NCI-H2227 treated with DMSO at 0.1 percent for 48 hours (cell line): ENCODE data around the gene CMIP.

Experiments
- DNase-seq: peaks from one replicate; lab custom pipeline; 2025; lab: John Stamatoyannopoulos, UW

CMIP gene

DNA sequence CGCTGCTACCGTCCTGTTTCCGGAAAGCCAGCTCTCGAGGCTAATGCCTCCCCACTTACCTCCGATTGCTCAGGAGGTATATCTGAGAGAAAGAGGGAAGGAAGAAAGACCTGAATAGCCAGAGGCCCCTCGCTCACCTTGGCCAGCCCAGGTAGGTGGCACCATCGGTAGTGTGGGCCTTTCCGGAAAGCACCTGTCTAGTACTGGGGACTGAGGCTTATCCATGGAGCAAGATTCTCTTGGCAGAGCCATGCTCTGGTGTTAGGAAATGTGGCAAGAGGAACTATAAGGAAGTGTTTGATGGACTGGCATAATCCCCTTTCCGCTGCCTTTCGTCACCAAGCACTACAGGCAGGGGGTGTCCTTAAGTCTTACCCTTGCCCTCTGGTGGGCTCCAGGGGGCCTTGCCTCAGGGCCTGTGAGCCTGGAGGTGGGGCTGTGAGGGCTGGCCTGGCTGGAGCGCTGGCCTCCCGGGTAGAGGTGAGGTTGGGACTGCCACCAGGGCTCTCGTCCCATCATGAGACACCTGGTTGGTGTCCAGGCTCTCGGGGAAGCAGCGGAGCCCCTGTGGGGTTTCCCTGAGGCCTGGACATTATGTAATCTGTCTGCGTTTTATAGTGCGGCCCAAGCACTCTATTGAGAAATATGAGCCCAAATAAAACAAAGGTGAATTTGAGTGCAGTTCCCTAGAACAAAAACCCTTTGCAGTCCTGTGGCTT, 2.9 kb downstream of the CMIP start:
- no peak for DNase-seq

- no peak for DNase-seq
These were observed 3.8 kb downstream of the CMIP start for GRCh38 chr16:81448154-81449131.

DNA sequence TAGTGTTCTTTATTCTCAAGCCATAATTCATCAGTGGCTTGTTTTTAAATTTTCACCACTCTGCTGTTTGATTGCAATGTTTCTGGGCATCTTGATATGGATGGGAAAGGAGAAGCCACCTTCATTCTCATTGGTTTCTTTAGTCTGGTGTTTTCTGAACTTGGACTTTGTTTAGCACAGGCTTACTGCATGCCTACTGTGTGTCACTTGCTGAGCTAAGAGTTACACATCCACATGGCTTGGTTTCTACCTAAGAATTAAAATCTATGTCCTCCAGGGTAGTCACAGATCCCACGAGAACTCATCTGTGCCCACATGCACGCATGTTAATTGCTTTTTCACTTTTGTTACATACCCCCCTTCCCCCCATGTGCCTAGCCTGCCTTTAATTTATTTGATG, 4.6 kb downstream of the CMIP start:
- DNase-seq: no peak

DNA sequence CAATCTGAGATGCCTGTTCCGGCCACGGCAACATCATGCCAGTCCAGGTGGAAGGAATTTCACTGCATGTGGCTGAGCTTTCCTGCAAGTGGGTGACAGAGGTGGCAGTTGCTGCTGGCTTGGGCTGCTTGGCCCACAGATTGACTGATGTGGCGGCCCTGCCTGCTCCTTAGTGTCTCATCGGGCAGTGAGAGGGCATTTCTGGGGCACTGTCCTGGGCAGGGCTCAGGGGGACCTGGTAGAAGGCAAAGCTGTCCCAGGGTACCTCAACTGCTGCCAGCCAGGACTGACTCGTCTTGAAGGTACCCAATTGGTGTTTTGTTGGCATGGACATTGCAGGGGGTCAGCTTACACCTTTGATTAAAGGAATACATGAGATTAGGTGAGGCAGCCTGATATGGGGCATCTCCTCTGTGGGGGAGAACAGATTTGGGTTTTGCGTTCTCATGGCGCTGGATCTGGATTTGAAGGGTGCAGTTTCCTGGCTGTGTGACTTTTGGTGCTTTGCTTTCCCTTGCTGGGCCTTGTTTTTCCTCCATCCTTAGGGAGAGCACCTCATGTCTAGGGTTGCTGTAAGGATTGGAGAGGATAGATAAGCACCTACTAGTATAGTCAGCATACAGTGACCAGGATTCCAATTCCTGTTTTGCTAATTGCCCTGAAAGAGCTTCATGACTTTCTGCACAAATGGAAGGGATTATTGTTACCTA, 5.4 kb downstream of the CMIP start:
- no peak for DNase-seq

DNA sequence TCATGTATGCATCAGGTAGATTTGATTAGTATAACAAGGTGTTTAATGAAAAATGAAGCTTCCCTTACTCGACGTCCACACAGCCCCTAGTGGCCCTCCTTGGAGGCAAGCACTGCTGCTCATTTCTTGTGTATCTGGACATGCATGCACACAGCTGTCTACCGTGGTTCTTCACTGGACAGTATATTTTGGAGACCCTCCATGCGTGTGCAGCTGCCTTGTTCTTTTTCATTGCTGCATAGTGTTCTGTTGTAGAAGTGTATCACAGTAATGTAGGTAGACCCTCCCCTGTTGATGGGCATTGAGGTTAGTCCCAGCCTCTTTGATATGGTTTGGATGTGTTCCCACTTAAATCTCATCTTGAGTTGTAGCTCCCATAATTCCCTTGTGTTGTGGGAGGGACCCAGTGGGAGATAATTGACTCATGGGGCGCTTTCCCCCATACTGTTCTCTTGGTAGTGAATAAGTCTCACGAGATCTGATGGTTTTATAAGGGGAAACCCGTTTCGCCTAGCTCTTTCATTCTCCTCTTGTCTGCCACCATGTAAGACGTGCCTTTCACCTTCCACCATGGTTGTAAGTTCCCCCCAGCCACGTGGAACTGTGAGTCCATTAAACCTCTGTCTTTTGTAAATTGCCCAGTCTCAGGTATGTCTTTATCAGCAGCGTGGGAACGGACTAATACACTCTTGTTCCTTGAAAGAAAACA, 6.3 kb downstream of the CMIP start:
- no peak for DNase-seq

- DNase-seq: no peak
These were observed 7.4 kb downstream of the CMIP start for GRCh38 chr16:81451753-81452680.

GRCh38 chr16:81453091-81453728, 8.6 kb downstream of the CMIP start:
- no peak for DNase-seq

DNA sequence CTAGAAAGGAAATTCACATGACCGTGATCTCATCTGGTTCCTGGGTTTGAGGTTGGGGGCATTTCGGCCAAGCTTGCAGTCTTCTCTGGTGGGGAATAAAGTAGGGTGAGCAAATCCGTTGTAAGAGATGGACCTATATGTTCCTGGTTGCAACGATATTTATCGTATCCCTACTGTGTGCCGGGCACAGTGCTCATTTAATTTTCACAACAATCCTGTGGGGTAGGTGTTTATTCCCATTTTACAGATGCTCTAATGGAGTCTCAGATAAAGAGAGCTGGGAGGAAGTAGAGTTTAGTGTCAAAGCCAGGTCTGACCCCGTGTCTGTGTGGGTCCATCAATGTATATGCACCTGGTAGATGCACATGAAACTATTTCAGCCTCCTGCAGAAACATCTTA, 9.4 kb downstream of the CMIP start:
- DNase-seq: no peak

GRCh38 chr16:81455006-81455405, 10.4 kb downstream of the CMIP start:
- no peak for DNase-seq

- no peak for DNase-seq
These were observed 11.3 kb downstream of the CMIP start for GRCh38 chr16:81455720-81456494.

DNA sequence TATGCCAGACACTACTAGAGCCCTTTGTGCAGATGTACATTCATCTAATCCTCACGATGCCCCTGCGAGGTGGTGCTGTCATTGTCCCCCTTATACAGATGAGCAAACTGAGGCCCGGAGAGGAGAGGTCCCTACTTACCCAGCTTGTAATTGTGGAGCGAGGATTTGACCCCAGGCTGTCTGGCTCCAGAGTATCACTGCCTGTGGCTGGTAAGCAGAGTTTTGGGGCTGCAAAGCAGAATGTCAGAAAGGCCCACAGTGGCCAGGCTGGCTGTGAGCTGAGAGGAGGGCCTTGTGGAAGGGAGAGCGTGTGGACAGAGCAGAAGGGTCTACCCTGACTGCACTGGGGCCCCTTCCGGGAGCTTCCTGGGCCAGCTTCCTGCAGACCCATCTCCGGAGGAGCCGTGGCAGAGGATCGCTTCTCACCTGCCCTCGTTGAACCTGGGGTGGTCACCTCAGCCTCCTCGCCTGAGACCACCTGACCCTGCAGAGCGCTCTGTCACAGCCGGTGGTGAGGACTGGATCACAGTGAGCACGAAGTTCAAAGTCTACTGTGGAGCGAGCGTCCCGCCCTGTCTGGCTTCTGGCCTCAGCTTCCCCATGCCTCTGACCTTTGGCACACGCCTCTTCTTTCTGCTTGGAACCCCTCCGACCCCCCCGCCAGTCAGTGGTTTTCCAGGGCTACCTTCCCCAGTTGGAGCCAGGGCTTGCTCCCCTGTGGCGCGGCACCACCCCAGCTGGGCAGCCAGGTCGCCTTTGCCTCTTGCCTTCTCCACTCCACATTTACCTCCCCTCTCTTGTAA, 12.1 kb downstream of the CMIP start:
- DNase-seq: no peak

- no peak for DNase-seq
These were observed 12.9 kb downstream of the CMIP start for GRCh38 chr16:81457326-81458133.

DNA sequence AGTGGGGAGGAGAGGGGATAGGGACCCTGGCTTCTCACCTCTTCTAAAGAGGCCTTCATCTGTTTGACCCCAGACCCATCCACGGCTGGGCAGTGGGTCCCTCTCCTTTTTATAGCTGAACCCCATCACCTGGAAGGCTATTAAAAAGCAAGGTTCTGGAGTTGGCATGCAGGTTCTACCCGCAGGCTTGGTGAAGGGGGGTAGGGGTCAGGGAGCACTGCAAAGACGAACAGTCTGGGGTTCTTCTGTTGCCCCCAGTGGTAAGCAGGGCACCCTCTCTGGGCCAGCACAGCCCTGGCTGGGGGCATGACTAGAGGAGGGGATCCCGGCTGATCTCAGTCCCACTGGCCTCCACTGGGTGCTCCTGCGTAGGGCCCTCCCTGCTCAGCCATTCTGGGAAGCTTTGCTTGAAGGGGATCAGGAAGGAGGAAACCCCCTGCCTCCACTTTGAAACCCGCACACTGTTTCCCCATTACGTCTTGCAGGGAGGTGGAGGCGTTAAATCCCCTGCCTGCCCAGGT, 13.6 kb downstream of the CMIP start:
- no peak for DNase-seq

DNA sequence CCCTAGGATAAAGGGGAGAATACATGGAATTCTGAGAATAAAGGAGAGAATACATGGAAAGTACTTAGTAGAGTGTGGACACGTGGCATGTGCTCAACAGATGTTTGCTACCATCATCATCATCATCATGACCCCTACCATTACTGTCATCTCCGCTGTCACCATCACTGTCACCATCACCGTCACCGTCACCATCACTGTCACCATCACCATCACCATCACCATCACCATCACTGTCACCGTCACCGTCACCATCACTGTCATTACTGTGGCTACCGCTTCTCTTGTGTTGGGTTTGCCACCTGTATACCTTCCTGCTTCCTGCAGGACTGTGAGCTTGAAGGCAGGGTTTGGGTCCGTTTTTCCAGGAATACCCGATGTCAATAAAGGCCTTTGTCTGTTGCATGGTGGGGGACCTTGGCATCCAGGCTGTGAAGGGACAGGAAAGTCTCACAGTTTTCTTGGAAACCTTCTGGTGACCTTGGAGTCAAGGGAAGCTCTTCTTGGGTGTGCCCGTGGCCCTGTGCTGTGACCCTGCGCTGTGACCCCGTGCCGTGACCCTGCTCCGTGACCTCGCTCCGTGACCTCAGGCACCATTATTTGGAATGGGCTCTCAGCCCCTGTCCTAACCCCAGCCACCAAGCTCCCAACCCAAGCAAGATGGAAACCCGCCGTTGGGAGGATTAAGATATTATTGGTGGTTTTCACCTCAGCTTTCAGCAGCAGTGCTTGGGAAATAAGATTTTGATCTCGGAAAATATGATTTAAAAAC, 14.4 kb downstream of the CMIP start:
- DNase-seq: no peak

DNA sequence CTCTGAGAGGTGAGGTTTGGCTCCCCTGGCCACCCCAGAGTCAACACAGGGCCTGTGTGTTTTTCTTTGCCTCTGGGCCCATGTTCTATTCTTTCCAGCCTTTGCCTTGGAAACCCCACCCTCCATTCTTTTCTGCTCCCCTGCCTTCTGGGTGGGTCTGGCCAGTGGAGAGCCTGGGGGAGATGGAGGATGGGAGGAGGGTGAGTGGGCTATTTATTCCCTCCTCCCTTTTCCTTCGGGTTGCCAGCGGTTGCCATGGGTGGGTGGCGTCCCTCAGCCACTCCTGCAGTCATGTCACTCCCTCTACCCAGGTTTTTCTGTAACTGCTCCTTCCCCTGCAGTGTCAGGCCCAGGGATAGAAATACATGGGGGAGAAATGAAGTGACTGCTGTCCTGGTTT, 15.5 kb downstream of the CMIP start:
- no peak for DNase-seq

DNA sequence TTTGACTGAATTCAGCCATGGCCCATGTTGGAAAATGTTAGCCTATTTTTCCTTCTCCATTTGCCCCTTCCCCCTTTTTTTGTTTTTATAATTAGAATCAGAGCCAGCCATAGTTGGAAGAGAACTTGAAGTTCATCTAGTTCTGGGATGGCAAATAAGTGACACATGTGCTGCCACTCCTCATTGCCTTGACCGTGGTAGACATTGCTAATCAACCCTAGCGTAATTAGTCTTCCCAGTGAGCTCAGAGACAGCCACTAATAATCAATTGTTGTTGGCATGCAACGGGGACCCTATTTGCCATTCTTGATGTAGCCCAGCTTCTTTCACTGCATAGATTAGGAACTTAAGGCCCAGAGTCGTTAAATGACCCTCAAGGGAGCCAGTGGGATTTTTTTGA, 16.6 kb downstream of the CMIP start:
- no peak for DNase-seq

DNA sequence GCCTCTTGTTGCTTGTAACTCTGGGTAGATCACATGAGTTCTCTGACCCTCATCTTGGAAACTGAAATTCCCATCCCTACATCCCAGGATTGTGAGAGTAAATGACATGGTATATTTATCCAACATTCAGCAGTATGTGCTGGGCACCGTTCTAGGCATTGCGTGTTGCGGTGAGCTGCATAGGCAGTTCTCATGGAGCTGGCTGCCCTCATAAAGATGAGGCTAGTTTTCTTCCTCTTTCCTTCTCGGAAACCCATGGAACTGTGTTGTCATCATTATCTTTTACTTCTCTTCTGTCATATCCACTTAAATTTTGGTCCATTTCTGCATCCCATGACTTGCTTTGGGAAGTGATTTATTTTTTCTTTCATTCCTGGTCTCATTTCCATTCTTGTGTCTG, 17.2 kb downstream of the CMIP start:
- DNase-seq: no peak
